ENCODE results near the gene CCDC68. TPM values are rescaled to one million over a fixed set of nuclear protein-coding genes. Genes with fewer than 3 reads are reported as not detected.

CCDC68 gene
- total RNA-seq, 2 donors from 2014 or later, result not detected

GRCh38 chr18:54939361-54939917 lies 19.8 kb downstream of the CCDC68 start:
- H3K36me3 Mint-ChIP-seq, result no peaks in the 10 kb centered on the region
- DNase-seq (ENCODE audit: low spot score in 2 of 2) (no peak), ATAC-seq (no peak)
- H3K9me3 Mint-ChIP-seq, result no peaks in the 10 kb centered on the region
- H3K27ac Mint-ChIP-seq, result no peak overlapping the region

- H3K9me3 Mint-ChIP-seq, result no peaks in the 10 kb centered on the region
- H3K36me3 Mint-ChIP-seq, result no peaks in the 10 kb centered on the region
- ATAC-seq, result no peak
- no peak for DNase-seq (ENCODE audit: low spot score in 2 of 2)
- no peak overlapping the region for H3K27ac Mint-ChIP-seq
Measured at GRCh38 chr18:54938506-54938905, 20.8 kb downstream of the CCDC68 start.

GRCh38 chr18:54932472-54932871 lies 26.8 kb downstream of the CCDC68 start:
- Mint-ChIP-seq H3K9me3 (no peaks in the 10 kb centered on the region), H3K36me3 (no peaks in the 10 kb centered on the region), H3K27ac (no peak overlapping the region)
- ATAC-seq (no peak), DNase-seq (ENCODE audit: low spot score in 2 of 2) (no peak)

GRCh38 chr18:54931152-54931551 lies 28.1 kb downstream of the CCDC68 start:
- DNase-seq (ENCODE audit: low spot score in 2 of 2), result no peak
- Mint-ChIP-seq H3K27ac (no peak overlapping the region), H3K36me3 (no peaks in the 10 kb centered on the region), H3K9me3 (no peaks in the 10 kb centered on the region)
- no peak for ATAC-seq

- no peak for ATAC-seq
- H3K36me3 Mint-ChIP-seq, result no peaks in the 10 kb centered on the region
- DNase-seq (ENCODE audit: low spot score in 2 of 2), result no peak
- H3K9me3 Mint-ChIP-seq, result no peaks in the 10 kb centered on the region
- H3K27ac Mint-ChIP-seq, result no peak overlapping the region
Measured at GRCh38 chr18:54928236-54928635, 31.0 kb downstream of the CCDC68 start.

- ATAC-seq (no peak), DNase-seq (ENCODE audit: low spot score in 2 of 2) (no peak)
- Mint-ChIP-seq H3K36me3 (no peaks in the 10 kb centered on the region), H3K9me3 (no peaks in the 10 kb centered on the region), H3K27ac (no peak overlapping the region)
Measured at GRCh38 chr18:54926593-54927325, 32.5 kb downstream of the CCDC68 start.

- no peaks in the 10 kb centered on the region for H3K9me3 Mint-ChIP-seq
- no peak overlapping the region for H3K27ac Mint-ChIP-seq
- no peak for DNase-seq (ENCODE audit: low spot score in 2 of 2)
- peak in 1 of 2 donors; percentile 28 for ATAC-seq
- H3K36me3 Mint-ChIP-seq, result no peaks in the 10 kb centered on the region
Measured at GRCh38 chr18:54924948-54925347, 34.3 kb downstream of the CCDC68 start.

- no peaks in the 10 kb centered on the region for H3K9me3 Mint-ChIP-seq
- DNase-seq (ENCODE audit: low spot score in 2 of 2), result no peak
- H3K36me3 Mint-ChIP-seq, result no peaks in the 10 kb centered on the region
- H3K27ac Mint-ChIP-seq, result no peak overlapping the region
- ATAC-seq, result no peak
Measured at GRCh38 chr18:54923339-54923956, 35.8 kb downstream of the CCDC68 start.

- H3K9me3 Mint-ChIP-seq, result no peaks in the 10 kb centered on the region
- DNase-seq (ENCODE audit: low spot score in 2 of 2), result no peak
- no peaks in the 10 kb centered on the region for H3K36me3 Mint-ChIP-seq
- H3K27ac Mint-ChIP-seq, result no peak overlapping the region
- ATAC-seq, result no peak
Measured at GRCh38 chr18:54919412-54919811, 39.8 kb downstream of the CCDC68 start.

GRCh38 chr18:54918060-54918459 lies 41.2 kb downstream of the CCDC68 start:
- DNase-seq (ENCODE audit: low spot score in 2 of 2) (no peak), ATAC-seq (no peak)
- Mint-ChIP-seq H3K9me3 (no peaks in the 10 kb centered on the region), H3K27ac (no peak overlapping the region), H3K36me3 (no peaks in the 10 kb centered on the region)

GRCh38 chr18:54916507-54916906 lies 42.8 kb downstream of the CCDC68 start:
- Mint-ChIP-seq H3K9me3 (no peaks in the 10 kb centered on the region), H3K27ac (no peak overlapping the region), H3K36me3 (no peaks in the 10 kb centered on the region)
- ATAC-seq (no peak), DNase-seq (ENCODE audit: low spot score in 2 of 2) (no peak)

GRCh38 chr18:54914816-54915215 lies 44.4 kb downstream of the CCDC68 start:
- Mint-ChIP-seq H3K27ac (no peak overlapping the region), H3K9me3 (no peaks in the 10 kb centered on the region), H3K36me3 (no peaks in the 10 kb centered on the region)
- ATAC-seq (no peak), DNase-seq (ENCODE audit: low spot score in 2 of 2) (no peak)

- no peaks in the 10 kb centered on the region for H3K9me3 Mint-ChIP-seq
- ATAC-seq, result no peak
- H3K27ac Mint-ChIP-seq, result no peak overlapping the region
- no peak for DNase-seq (ENCODE audit: low spot score in 2 of 2)
- H3K36me3 Mint-ChIP-seq, result no peaks in the 10 kb centered on the region
Measured at GRCh38 chr18:54911551-54911950, 47.7 kb downstream of the CCDC68 start.

GRCh38 chr18:54910161-54910919 lies 48.9 kb downstream of the CCDC68 start:
- DNase-seq (ENCODE audit: low spot score in 2 of 2), result no peak
- ATAC-seq, result no peak
- no peak overlapping the region for H3K27ac Mint-ChIP-seq
- no peaks in the 10 kb centered on the region for H3K36me3 Mint-ChIP-seq
- H3K9me3 Mint-ChIP-seq, result no peaks in the 10 kb centered on the region

GRCh38 chr18:54909538-54909937 lies 49.7 kb downstream of the CCDC68 start:
- DNase-seq (ENCODE audit: low spot score in 2 of 2) (no peak), ATAC-seq (no peak)
- Mint-ChIP-seq H3K36me3 (no peaks in the 10 kb centered on the region), H3K9me3 (no peaks in the 10 kb centered on the region), H3K27ac (no peak overlapping the region)

GRCh38 chr18:54906331-54907185 lies 52.7 kb downstream of the CCDC68 start:
- DNase-seq (ENCODE audit: low spot score in 2 of 2) (no peak), ATAC-seq (no peak)
- H3K27ac Mint-ChIP-seq, result no peak overlapping the region
- no peaks in the 10 kb centered on the region for H3K36me3 Mint-ChIP-seq
- H3K9me3 Mint-ChIP-seq, result peaks cover 0 to 3% of the 10 kb centered on the region in 2 donors

Measured in activated naive CD4-positive, alpha-beta T cell treated with anti-CD3 and anti-CD28 coated beads, Interleukin-2, amount 50 U/mL, for 72 hours (primary cell).